ENCODE data around the gene FTSJ1.

Gene FTSJ1

DNA sequence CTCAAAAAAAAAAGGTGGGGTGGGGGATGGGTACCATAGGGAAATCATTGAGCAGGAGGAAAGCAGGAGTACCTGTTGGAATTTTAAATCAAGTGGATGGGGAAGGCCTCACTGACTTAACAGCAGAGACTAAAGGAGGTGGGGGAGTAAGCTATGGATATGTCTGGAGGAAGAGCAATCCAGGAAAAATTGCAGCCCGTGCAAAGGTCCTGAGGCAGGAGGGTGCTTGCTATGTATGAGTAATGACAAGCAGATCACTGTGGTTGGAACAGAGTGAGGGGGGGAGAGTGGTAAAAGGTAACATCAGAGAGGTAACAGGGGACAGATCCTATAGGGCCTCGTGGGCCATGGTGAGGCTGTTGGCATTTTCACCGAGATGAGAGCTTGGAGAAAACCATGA, 4.1 kb downstream of the FTSJ1 start:
- no peak overlapping the region for H3K4me3 ChIP-seq (ENCODE audit: control insufficient read depth, low read depth, low read length)
- DNase-seq (ENCODE audit: low read depth): no peak
- TF ChIP-seq, protein P1, sequence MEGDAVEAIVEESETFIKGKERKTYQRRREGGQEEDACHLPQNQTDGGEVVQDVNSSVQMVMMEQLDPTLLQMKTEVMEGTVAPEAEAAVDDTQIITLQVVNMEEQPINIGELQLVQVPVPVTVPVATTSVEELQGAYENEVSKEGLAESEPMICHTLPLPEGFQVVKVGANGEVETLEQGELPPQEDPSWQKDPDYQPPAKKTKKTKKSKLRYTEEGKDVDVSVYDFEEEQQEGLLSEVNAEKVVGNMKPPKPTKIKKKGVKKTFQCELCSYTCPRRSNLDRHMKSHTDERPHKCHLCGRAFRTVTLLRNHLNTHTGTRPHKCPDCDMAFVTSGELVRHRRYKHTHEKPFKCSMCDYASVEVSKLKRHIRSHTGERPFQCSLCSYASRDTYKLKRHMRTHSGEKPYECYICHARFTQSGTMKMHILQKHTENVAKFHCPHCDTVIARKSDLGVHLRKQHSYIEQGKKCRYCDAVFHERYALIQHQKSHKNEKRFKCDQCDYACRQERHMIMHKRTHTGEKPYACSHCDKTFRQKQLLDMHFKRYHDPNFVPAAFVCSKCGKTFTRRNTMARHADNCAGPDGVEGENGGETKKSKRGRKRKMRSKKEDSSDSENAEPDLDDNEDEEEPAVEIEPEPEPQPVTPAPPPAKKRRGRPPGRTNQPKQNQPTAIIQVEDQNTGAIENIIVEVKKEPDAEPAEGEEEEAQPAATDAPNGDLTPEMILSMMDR (IDR thresholded peaks at IDR 0.05; ENCODE audit: control insufficient read depth, insufficient read depth, low read depth, low read length, missing control alignments): no peak

DNA sequence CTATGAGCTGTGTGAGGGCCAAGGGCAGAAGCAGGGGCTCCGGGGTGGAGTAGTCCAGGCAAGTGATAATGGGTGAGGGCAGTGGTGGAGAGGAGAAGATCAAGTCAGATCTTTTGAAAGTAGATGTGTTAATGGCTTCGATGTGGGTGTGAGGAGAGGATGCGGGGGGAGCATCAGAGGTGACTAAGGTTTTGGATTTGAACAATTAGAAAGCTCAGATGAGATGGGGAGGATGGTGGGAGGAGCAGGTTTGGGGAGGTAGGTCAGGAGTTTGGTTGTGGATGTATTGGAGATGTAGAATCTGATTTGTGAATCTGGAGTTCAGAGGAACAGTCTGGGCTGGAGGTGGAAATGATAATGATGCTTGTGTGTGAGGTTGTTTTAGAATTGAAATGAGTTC, 4.6 kb downstream of the FTSJ1 start:
- no peak for DNase-seq (ENCODE audit: low read depth)
- no peak overlapping the region for H3K4me3 ChIP-seq (ENCODE audit: control insufficient read depth, low read depth, low read length)
- TF ChIP-seq, protein P1 (IDR thresholded peaks at IDR 0.05; ENCODE audit: control insufficient read depth, insufficient read depth, low read depth, low read length, missing control alignments): no peak

DNA sequence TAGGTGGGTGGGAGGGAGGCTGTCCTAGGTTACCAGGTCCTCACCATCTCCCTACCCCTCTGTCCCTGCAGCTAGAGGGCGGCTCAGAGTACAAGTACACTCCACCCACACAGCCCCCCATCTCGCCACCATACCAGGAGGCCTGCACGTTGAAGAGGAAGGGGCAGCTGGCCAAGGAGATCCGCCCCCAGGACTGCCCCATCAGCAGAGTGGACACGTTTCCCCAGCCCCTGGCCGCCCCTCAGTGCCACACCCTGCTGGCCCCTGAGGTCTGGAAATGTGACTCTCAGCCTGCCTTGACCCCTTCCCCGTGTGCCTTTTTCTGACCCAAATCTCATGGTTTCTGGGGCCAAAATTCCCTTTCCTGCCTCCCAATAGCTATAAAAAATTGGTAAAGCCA, 6.5 kb downstream of the FTSJ1 start:
- no peak overlapping the region for H3K4me3 ChIP-seq (ENCODE audit: control insufficient read depth, low read depth, low read length)
- TF ChIP-seq, protein P1 (IDR thresholded peaks at IDR 0.05; ENCODE audit: control insufficient read depth, insufficient read depth, low read depth, low read length, missing control alignments): no peak
- DNase-seq (ENCODE audit: low read depth): no peak

DNA sequence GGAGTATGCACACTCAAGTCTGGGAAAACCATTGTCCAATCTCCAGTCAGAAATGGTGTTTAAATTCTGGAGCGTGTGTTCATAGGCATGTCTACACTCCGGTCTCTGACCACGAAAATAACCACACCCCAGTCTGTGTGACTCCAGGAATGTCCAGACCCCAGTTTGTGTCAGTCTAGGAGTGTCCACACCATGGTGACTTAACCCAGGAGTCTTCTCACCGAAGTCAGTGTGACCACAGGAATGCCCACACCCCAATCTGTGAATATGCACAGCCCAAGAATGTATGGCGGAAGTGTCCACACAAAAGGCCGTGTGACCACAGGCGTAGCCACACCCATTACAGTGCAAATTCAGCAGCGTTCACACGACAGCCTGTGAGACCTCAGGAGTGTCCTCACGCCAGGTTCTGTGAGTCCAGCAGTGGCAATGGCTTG, 11.4 kb downstream of the FTSJ1 start:
- TF ChIP-seq, protein P1 (IDR thresholded peaks at IDR 0.05; ENCODE audit: control insufficient read depth, insufficient read depth, low read depth, low read length, missing control alignments): no peak
- H3K4me3 ChIP-seq (ENCODE audit: control insufficient read depth, low read depth, low read length): no peak overlapping the region
- peak; percentile 97 for DNase-seq (ENCODE audit: low read depth)

DNA sequence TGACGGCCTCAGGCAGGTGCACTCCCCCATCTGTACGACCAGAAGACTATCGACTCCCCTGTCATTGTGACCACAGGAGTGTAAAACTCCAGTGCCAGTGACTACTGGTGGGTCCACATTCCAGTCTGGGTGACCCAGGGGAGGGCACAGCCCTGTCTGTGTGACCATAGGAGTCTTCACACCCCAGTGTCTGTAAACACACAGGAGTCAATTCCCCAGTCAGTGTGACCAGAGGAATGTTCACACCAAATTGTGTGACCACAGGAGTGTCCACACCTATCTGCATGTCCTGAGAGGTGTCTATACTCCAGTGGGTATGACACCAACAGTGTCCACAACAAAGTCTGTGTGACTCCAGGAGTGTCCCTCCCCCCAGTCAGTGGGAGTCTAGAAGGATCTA, 12.0 kb downstream of the FTSJ1 start:
- no peak overlapping the region for H3K4me3 ChIP-seq (ENCODE audit: control insufficient read depth, low read depth, low read length)
- no peak for DNase-seq (ENCODE audit: low read depth)
- TF ChIP-seq, protein P1 (IDR thresholded peaks at IDR 0.05; ENCODE audit: control insufficient read depth, insufficient read depth, low read depth, low read length, missing control alignments): no peak

DNA sequence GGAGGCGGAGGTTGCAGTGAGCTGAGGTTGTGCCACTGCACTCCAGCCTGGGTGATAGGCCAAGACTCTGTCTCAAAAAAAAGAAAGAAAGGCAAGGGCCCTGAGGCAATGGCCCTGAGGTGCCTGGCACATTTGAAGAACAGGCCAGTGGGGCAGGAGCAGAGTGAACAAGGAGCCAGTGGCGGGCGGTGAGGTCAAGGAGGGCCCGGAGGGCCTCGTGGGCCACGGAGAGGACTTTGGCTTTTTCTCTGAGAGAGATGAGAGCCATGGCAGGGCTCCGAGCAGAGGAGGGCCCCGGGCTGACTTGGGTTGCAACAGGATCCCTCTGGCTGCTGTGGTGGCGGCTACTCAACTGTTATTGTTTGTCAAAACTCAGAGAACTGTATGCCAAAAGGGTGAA, 13.3 kb downstream of the FTSJ1 start:
- DNase-seq (ENCODE audit: low read depth): no peak
- TF ChIP-seq, protein P1 (IDR thresholded peaks at IDR 0.05; ENCODE audit: control insufficient read depth, insufficient read depth, low read depth, low read length, missing control alignments): no peak
- no peak overlapping the region for H3K4me3 ChIP-seq (ENCODE audit: control insufficient read depth, low read depth, low read length)

DNA sequence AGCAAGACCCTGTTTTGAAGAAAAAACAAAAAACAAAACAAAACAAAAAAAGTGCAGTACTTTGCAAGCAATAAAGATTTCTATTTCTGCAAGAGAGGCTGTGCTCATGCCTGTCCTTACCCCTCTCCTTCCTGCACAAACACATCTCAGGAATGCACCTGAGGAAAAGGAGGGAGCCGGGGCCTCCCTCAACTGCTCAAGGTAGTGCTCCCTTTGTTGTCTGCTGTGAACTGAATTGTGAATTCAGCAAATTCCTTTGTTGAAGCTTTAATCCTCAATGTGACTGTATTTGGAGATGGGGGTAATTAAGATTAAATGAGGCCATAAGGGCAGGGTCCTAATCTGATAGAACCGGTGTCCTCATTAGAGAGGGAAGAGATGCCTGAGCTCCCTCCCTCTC, 13.9 kb downstream of the FTSJ1 start:
- no peak for DNase-seq (ENCODE audit: low read depth)
- H3K4me3 ChIP-seq (ENCODE audit: control insufficient read depth, low read depth, low read length): no peak overlapping the region
- TF ChIP-seq, protein P1 (IDR thresholded peaks at IDR 0.05; ENCODE audit: control insufficient read depth, insufficient read depth, low read depth, low read length, missing control alignments): no peak

All from AG09309 (cell line).